ENCODE results near the gene SNRNP70.

DNA sequence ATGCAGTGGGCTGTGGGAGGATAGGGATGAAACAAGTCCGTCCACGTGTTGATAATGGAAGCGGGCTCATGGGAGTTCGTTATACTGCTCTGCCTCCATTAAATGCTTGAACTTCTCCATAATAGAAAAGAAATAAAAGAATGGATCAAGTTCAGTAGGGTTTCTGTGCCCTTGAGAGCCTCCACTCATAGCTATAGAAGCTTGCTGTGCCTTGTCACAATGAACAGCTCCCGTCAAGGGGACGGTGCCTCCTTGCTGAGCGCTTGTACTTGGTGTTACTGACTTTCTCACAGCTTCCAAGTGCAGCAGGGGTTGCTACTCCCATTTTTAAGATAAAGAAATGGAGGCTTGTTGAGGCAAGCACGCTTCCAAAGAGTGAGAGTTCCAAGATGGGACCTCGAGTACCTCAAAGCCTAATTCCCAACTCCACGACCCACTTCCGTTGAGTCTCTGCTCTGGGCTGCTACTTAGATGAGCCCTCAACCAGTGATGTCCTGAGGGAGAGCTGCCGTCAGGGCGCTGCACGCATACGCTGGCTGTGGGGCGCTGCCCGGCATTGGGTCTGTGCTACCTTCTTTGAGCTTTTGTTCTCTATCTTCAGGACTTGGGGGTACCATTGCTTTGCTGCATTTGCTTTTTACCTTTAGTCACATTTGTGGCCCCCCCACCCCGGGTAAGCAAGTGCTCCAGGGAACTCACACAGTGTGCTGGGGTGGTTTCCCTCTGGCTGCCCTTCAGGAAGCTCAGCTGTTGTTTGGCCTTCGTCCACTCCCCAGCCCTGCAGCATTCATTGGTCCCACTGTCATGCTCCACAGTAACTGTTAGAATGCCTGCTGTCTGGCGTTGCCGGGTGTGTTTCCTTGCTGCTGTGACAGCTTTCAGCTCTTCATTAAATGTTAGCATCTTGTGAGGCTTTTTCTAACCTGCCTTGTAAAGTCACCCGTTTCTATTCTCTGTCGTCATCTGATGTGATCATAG is 9.5 kb downstream of the SNRNP70 start:
- TF ChIP-seq, protein P1, sequence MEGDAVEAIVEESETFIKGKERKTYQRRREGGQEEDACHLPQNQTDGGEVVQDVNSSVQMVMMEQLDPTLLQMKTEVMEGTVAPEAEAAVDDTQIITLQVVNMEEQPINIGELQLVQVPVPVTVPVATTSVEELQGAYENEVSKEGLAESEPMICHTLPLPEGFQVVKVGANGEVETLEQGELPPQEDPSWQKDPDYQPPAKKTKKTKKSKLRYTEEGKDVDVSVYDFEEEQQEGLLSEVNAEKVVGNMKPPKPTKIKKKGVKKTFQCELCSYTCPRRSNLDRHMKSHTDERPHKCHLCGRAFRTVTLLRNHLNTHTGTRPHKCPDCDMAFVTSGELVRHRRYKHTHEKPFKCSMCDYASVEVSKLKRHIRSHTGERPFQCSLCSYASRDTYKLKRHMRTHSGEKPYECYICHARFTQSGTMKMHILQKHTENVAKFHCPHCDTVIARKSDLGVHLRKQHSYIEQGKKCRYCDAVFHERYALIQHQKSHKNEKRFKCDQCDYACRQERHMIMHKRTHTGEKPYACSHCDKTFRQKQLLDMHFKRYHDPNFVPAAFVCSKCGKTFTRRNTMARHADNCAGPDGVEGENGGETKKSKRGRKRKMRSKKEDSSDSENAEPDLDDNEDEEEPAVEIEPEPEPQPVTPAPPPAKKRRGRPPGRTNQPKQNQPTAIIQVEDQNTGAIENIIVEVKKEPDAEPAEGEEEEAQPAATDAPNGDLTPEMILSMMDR (IDR thresholded peaks at IDR 0.05; ENCODE audit: low read depth, low read length): no peak
- no peak for TF ChIP-seq EZH2phosphoT487 (IDR thresholded peaks at IDR 0.05; ENCODE audit: low read depth)
